IMR-90 (cell line): Measurements from ENCODE around the gene PRPF8.

ENCODE experiments used
- CEBPB ChIP-seq: IDR thresholded peaks from 2 replicates; pipeline ENCODE4 v1.6.1; 2012; ENCODE audit warnings: low read depth, low read length, improper control_type of control experiment
- MAFK ChIP-seq: IDR thresholded peaks from 2 replicates; pipeline ENCODE4 v1.6.1; 2012; ENCODE audit warnings: low read depth, low read length, improper control_type of control experiment
- POLR2A ChIP-seq: IDR thresholded peaks from 2 replicates; pipeline ENCODE4 v1.6.1; 2012; ENCODE audit warnings: mild to moderate bottlenecking, low read depth, low read length
- RFX5 ChIP-seq: IDR thresholded peaks from 2 replicates; pipeline ENCODE4 v1.8.0; 2012; ENCODE audit warnings: low read depth, mild to moderate bottlenecking, low read length, moderate library complexity
- TF ChIP-seq, protein P1 (sequence below): conservative IDR thresholded peaks from 2 replicates; pipeline ENCODE4 v1.5.1; 2012; ENCODE audit warnings: mild to moderate bottlenecking, low read depth, low read length, improper control_type of control experiment

DNA sequence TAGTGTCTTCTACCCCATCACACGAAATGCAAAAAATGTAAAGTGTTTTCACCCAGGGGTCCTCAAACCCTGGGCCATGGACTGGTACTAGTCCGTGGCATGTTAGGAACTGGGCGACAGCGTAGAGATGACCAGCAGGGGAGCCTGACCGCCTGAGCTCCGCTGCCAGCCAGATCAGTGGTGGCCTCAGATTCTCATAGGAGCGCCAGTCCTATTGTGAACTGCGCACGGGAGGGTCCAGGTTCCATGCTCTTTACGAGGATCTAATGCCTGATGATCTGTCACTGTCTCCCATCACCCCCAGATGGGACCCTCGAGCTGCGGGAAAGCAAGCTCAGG lies 43.6 kb downstream of the PRPF8 start:
- TF ChIP-seq CEBPB = no peak
- TF ChIP-seq MAFK = no peak
- TF ChIP-seq, protein P1, sequence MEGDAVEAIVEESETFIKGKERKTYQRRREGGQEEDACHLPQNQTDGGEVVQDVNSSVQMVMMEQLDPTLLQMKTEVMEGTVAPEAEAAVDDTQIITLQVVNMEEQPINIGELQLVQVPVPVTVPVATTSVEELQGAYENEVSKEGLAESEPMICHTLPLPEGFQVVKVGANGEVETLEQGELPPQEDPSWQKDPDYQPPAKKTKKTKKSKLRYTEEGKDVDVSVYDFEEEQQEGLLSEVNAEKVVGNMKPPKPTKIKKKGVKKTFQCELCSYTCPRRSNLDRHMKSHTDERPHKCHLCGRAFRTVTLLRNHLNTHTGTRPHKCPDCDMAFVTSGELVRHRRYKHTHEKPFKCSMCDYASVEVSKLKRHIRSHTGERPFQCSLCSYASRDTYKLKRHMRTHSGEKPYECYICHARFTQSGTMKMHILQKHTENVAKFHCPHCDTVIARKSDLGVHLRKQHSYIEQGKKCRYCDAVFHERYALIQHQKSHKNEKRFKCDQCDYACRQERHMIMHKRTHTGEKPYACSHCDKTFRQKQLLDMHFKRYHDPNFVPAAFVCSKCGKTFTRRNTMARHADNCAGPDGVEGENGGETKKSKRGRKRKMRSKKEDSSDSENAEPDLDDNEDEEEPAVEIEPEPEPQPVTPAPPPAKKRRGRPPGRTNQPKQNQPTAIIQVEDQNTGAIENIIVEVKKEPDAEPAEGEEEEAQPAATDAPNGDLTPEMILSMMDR = no peak
- no peak for TF ChIP-seq POLR2A
- TF ChIP-seq RFX5 = no peak
